ENCODE data around the gene AP1S2.

GRCh38 chrX:15816886-15817285, 37.7 kb downstream of the AP1S2 start:
- TF ChIP-seq CHD2 (IDR thresholded peaks at IDR 0.05; ENCODE audit: borderline replicate concordance, low read depth, low read length): no peak
- TF ChIP-seq SPI1 (IDR thresholded peaks at IDR 0.05; ENCODE audit: borderline replicate concordance, insufficient read depth, low read depth, low read length): no peak
- no peak for TF ChIP-seq BCLAF1 (IDR thresholded peaks at IDR 0.05)
- no peak for TF ChIP-seq EZH2 (IDR thresholded peaks at IDR 0.05; ENCODE audit: borderline replicate concordance, control insufficient read depth, low read depth, low read length)
- TF ChIP-seq CTCF (IDR thresholded peaks at IDR 0.05 in 2 of 3, conservative IDR thresholded peaks at IDR 0.05 in 1 of 3; ENCODE audit: control insufficient read depth in 2 of 3, extremely low read depth in 1 of 3, insufficient read depth in 1 of 3, low read depth in 3 of 3, low read length in 3 of 3): no peak
- TF ChIP-seq POLR2AphosphoS2 (IDR thresholded peaks at IDR 0.05; ENCODE audit: low read depth, low read length): no peak

Measured in GM12878 (cell line).